Frontal cortex (tissue), 4 donors: ENCODE results near the gene CETP. TPM values are rescaled to one million over a fixed set of nuclear protein-coding genes. Genes with fewer than 3 reads are reported as not detected.
"Not testable (repeated sequence)": the region's sequence is repeated elsewhere in the genome, so short reads cannot be mapped to it uniquely, and the experiment has no call there.

ENCODE experiments used
- DNase-seq, 2 donors: peaks; one replicate each; pipeline ENCODE4 v3.0.0; 2012; ENCODE audit warnings: low spot score in 2 of 2
- FAIRE-seq: peaks from 2 replicates; lab custom pipeline; 2012; peaks lifted over from hg19 to GRCh38; lab: Jason Lieb, UNC
- total RNA-seq: library from RNA; depleted of rRNA; stranded (reverse); fragments of >200 nt; gene quantifications from one replicate; pipeline ENCODE4 v1.2.3, GENCODE V29; 2014
- donor health status: control.
- donor health status: control.
- donor health status: control.

CETP gene
- total RNA-seq, 1 donor from 2014 or later, result 0.82 TPM

DNA sequence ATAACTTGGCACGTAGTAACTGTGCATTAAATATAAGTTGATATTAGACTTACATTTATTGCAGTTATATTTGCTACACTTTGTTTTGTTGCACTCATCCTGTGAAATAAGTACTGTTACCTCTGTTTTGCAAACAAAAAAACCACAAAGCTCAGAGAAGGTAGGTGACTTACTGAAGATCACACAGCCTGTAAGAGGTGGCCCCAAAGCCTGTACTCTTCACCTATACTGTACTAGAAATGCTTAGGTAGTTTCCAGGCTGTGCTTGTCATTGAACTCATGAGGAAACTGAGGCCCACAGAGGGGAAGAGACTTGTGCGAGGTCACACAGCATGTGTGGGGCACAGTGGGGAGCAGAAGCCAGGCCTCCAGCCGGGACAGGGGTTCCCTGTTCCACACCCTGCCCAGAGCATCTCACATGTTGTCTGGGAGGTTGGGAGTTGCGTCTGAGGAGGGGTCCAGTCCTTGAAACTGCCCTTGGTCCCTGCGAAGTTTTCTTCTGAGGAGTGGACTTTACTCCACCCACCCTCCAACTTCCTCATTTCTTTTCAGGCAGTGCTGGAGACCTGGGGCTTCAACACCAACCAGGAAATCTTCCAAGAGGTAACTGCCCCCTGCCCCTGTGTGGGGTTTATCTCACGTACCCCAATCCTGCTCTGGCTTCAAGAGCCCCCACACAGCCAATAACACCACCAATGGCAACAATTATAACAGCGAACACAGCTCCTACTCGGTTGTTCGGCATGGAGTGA, 13.0 kb downstream of the CETP start:
- DNase-seq (no peak), FAIRE-seq (no peak)

DNA sequence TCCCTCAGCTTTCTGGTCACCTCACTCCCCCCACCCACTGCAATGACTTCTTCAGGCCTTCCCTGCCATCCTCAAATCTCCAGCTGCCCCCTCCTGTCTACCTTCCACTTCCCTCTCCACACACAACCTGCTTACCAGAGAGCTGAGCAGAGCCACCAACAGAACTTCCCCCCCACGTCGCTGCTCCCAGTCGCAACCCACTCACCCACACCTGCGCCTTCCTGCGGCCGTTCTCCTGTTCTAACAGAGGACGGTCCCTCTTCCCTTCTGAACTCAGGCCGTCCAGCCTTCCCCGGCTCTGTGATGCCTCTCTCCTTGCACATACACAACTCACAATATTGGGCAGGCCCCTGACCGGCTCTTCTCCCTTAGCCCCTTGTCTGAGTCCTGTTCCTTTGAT, 14.0 kb downstream of the CETP start:
- FAIRE-seq (no peak), DNase-seq (no peak)

DNA sequence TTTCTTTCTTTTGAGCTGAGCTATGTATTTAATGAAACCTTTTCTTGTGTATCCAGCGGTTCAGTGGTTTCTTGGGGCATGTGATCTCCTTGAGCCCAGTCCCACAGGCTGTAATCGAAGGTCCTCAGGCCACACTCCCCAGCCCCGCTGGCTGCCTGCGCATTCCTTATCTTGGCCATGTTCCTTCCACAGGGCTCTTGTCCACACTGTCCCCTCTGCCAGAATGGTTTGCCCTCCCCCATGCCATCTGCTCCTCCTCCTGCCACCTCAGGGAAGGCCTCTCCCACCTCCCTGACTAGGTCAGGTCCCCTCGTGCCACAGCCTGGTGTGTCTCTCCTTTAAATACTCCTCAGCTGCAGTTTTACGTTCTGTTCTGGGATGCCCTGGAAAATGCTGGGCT, 15.5 kb downstream of the CETP start:
- no peak for DNase-seq

DNA sequence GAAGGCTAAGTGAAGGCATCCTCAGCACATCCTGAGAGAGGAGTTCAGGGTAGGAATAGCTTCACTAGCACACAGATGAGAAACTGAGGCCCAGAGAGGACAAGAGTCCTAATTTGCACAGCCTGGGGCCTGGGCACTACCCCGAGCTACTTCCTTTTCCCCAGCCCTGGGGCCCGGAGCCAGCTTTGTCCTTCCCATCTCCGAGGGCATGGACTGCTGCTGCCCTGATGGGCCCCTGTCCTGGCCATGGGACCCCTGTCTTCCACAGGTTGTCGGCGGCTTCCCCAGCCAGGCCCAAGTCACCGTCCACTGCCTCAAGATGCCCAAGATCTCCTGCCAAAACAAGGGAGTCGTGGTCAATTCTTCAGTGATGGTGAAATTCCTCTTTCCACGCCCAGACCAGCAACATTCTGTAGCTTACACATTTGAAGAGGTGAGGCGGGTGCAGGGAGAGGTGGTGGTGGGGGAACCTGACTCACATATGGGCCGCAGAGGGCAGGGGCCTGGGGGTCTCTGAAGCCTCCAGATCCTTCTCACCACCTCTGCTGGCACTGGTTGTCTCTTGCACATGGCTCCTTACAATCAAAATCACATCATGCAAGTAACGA, 16.2 kb downstream of the CETP start:
- FAIRE-seq (no peak), DNase-seq (no peak)

More for the DNA sequence above, 15.5 kb downstream of the CETP start:
- no peak for FAIRE-seq

DNA sequence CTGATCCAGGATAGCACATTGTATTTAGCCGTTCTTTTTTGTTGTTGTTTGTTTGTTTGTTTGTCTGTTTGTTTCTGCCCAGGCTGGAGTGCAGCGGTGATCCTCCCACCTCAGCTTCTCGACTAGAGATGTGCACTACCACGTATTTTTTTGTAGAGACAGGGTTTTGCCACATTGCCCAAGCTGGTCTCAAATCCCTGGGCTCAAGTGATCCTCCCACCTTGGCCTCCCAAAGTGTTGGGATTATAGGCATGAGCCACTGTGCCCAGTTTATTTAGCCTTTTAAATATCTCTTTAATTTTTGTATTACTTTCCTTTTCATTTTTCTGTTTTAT, 18.4 kb downstream of the CETP start:
- no peak for FAIRE-seq
- no peak for DNase-seq

DNA sequence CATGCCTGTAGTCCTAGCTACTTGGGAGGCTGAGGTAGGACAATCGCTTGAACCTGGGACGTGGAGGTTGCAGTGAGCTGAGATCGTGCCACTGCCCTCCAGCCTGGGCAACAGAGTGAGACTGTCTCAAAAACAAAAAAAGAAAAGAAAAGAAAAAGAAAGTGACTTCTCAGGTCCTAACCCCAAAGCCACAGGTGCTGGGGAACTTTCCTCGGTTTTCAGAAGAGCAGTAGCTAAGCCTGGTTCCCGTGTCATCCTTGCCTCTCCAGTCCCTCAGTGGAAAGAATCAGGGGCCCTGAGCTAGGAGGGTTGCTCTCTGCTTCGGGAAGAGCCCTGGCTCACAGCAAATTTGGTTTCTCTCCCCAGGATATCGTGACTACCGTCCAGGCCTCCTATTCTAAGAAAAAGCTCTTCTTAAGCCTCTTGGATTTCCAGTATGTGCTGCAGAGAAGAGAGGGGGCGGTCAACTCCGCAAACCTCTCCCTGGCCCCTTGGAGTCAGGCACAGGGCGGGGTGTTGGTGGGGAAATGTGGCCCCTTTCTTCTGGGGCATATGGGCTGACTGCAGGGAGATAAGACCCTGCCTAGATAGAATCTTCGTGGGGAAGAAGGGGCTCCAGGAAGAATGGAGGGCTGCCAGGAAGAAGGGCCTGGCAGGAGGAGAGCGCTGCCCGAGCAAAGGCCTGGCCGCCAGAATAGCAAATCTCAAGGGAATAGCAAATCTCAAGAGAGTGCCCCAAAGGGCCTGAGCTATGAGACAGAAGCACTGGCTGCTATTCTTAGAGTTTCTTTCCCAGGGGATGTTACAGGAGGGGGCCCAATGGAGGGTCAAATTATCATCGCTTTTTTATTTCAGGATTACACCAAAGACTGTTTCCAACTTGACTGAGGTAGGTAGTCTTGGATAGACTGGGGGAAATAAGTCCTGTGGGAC, 19.3 kb downstream of the CETP start:
- no peak for FAIRE-seq
- DNase-seq, result no peak

DNA sequence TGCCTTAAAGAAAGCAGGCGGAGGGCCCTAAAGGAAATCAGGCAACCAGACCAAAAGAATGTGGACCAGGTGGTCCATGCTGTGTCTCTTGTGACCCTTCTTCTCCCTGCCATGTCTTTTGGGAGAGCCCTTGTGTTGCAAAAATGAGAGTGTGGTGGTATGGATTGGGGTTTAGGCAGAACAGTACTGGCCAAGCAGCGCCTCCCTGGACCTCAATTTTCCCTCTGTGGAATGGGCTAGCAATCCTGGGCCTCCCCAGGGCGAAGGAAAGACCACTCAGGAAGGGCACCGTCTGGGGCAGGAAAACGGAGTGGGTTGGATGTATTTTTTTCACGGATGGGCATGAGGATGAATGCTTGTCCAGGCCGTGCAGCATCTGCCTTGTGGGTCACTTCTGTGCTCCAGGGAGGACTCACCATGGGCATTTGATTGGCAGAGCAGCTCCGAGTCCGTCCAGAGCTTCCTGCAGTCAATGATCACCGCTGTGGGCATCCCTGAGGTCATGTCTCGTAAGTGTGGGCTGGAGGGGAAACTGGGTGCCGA, 20.1 kb downstream of the CETP start:
- FAIRE-seq (no peak), DNase-seq (no peak)

DNA sequence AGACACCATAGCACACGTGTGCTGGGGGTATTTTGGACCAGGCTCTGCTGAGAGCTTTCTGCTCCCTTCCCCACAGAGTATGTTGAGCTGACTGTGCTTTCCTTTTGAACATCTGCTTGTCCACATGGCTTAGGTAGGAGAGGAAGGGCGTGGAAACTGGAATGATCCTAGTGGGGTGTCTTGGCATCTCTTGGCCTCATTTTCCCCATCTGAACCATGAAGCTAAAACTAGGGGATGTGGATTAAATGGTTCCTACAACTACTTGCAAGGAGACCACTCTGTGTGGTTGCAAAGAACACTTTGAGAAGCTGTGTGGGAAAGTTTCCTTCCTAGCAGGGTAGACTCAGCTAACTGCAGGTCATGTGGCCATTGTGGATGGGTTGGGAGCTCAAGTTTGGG, 20.9 kb downstream of the CETP start:
- no peak for DNase-seq
- no peak for FAIRE-seq

DNA sequence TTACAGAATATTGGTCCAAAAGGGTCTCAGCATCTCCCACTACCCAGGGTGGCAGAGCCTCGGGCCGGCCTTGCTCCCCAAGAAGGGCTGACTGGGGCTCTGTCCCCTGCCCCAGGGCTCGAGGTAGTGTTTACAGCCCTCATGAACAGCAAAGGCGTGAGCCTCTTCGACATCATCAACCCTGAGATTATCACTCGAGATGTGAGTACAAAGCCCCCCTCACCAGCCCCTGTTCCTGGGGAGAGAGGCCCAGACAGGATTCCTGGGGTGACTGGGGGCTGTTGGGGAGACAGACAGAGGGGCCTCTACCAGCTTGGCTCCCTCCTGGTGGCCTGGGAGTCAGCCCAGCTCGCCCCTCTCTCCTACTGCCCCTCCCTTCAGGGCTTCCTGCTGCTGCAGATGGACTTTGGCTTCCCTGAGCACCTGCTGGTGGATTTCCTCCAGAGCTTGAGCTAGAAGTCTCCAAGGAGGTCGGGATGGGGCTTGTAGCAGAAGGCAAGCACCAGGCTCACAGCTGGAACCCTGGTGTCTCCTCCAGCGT, 21.5 kb downstream of the CETP start:
- DNase-seq (no peak), FAIRE-seq (no peak)

DNA sequence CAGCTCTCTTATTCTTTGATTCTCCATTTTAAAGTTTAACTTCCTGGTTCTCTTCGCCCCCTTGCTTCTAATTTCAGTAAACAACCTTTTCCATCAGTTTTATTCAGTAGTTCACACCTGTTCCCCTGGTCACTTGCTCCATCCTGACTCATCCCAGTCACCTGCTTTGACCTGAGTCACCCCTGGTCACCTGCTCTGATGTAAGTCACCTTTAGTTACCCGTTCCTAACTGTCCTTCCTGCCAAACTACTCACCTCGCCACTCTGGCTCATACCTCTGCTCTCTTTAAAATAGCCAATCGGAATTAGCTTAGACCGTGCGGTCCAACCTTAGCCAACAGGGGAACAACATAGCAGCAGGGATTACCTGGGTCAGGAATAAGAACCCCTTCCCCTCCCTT, 22.9 kb downstream of the CETP start:
- FAIRE-seq, result no peak
- DNase-seq, result no peak

DNA sequence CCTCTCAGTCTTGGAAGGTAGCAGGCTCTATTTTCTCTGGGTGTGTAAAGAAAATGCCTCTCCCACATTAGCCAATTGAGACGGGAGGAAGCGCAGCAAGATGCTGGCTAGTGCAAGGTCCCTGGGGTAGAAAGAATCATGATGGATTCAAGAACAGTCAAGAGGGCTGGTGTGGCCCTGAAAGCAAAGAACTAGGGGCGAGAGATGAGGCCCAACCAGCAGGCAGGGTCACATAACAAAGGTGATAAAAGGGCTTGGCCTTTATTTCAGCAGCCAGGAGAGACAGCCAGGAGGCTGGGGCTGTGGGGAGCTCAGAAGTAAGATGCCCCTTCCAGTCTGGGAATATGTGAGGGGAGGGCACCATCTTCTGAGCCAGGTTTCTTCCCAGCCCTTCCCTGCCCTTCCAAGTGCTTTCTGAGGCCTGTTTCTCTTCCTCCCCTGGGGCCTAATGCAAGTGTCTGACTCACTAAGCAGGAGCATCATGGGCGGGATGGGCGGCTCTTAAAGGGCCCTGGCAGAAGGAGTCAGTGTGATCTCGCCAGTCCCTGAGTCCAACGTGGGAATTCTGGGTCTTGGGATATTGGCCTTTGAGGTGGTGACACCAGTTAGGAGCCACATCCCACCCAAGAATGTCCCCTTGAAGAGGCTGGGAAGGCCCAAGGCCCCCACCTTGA, 23.7 kb downstream of the CETP start:
- FAIRE-seq (no peak), DNase-seq (no peak)

DNA sequence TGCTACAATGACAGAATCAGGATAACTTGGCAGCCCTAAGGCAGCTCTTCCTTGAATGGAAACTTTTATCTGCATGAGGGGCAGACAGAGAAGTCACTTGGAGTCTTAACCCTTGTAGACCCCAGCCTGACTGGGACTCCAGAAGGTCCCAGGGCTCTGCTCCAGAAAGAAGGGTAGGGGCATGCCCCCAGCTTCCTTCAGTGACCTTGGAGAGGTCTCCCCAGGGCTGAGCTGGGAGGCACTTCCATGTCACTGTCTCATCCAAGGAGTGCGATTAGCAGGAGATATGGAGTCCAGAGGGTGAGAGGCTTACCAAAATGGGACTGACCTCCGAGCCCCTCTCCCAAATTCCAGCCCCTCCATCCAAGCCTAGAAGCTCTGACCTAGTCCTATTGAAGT, 24.2 kb downstream of the CETP start:
- FAIRE-seq (no peak), DNase-seq (no peak)

DNA sequence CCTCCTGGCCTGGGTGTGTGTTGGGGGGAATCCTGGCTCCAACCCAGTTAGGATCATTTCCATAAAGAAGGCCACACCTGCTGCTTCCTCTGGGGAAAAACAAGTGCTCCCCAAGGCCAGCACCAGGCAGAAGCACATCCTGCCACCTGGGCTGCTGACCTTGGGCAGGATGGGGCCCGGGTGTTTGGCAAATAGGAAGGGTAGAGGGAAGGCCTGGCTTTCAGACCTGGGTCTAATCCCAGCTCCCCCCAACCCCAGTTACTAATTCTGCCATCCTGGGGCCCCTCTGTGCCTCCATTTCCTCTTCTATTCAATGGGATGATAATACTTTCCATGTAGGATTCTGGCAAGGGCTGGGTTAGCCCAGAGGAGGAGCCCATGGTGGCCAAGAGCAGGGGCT, 24.6 kb downstream of the CETP start:
- FAIRE-seq (no peak), DNase-seq (no peak)

DNA sequence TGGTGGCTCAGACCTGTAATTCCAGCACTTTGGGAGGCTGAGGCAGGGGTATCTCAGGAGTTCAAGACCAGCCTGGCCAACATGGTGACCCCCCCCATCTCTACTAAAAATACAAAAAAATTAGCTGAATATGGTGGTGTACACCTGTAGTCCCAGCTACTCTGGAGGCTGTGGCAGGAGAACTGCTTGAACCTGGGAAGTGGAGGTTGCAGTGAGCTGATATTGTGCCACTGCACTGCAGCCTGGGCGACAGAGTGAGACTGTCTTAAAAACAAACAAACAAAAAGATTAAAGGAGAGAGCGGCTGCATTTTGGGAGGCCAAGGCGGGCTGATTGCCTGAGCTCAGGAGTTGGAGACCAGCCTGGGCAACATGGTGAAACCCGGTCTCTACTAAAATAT, 25.2 kb downstream of the CETP start:
- DNase-seq, FAIRE-seq: not testable (repeated sequence)

DNA sequence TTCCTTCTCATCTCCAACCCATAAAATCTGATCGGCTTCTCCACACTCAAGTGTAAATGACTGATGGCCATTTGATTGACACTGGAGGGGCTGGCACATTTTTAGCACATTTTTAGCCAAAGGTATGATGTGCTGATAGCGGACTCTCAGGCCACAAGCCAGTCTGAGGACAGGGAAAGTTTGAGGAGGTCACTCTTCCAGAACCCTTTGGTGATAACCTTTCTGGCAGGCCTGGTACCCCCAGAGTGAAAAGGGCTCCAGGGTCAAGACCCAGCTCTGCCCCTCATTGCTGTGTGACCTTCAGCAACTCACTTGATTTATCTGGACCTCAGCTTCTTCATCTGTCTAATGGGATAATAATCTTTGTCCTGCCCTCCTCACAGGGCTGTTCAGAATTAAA, 25.9 kb downstream of the CETP start:
- DNase-seq, result no peak
- no peak for FAIRE-seq

DNA sequence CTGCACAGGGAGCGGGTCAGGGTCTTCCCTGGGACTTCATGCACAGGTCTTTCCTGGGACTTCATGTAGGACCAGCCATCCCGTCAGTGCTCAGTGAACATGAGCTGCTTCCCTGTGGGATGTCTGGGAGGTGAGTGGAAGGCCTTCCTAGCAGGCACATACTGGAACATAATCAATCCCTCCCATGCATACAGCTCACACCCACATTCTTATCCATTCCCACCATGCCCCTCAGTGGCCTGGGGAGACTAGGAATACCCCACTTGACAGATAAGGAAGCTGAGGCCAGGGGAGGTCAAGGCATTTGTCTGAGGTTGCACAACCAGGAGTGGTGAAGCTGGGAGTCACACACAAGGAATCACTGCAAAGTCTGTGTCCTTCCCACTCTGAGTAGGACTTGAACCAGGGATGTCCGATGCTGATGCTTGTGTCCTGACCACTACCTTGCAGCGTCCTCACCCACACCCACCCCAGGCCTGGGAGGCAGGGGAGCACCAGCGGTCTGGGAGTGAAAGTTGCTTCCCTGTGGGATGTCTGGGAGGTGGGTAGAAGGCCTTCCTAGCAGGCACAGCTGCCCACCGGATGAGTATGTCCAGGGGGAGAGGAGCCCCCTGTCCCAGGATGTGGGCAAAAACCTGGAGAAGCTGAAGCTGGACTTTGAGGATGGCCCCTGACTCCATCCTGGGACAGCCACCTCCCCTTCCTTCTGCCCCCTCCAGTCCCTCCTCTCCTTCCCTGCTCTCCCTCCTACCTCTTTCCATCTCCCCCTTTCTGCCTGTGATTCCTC, 26.6 kb downstream of the CETP start:
- no peak for FAIRE-seq

DNA sequence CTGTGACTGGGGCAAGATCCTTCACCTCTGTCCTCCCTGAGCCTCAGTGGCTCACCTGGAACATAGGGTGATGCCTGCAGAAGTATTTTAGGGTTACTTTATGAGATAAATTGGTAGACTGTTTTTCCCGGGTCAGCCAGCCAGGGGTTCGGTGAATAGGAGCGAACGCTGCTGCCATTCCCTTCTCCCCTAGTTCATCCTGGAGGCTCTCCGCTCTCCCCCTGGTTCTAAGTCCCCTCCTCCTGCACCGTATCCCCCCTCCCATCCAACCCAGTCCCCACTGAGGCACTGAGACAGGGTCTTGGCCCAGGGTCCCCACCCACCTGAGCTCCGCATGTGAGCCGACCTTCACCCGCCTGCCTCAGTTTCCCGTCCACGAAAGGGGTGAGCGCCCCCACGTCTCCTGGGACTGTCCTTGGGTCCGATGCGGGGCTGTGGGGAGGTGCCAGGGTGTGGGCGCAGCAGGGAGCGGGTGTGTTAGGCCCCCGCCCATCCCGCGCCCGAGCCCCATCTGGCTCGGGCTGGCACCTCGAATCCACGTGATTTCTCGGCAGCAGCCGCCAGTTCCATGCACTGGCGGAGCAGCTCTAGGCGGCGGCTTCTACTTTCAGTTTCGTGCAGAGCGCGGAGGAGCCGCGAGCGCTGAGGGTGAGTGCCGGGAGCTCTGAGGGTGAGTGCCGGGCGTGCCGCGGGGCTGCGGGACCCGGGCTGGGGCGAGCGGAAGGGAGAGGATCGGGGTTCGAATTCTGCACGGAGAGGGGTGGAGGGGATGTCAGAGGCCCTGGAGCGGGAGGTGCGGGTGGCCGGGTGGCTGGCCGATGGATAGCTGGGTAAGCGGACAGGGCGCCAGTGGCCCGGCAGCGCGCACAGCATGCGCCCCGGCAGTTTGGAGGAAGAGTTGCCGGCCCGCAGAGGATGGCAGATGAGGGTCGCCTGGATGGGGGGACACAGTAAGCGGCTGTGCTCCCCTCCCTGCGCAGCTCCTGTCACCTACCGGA, 27.5 kb downstream of the CETP start, which contains the start of gene NLRC5:
NLRC5 (plus strand) TSS at position 610 of the 998 bp plus-strand sequence. CDS start 31,156 bp downstream, outside the sequence.
- FAIRE-seq, result no peak
- DNase-seq, result peak; percentile 77 to 92

More for the DNA sequence above, 26.6 kb downstream of the CETP start:
- DNase-seq, result peak in 1 of 2 donors; percentile 22

DNA sequence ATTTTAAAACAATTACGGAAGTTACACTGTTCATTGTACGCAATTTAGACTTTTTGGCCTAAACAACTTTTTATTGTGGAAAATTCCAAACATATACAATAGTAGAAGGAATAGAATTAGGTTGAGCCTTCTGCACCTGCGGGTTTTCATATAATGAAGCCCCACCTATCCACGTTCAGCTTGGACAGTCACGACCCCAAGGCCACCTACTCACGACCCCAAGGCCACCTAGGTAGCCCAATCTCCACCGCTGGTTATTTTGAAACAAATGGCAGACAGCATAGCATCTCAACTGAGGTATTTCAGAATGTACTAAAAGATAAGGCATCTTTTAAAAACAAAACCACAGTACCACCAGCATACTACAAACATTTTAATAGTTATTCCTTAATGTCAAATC, 28.2 kb downstream of the CETP start:
- no peak for FAIRE-seq

More for the DNA sequence above, 28.2 kb downstream of the CETP start:
- DNase-seq, result no peak
